Spleen (tissue), 7 donors: Measurements from ENCODE around the gene CREB3L2.

ENCODE experiments used
- POLR2AphosphoS5 ChIP-seq, 3 donors: sonication (generic); formaldehyde crosslinking; IDR thresholded peaks; one replicate each; pipeline ENCODE4 v1.5.1; 2017; ENCODE audit warnings: antibody characterized with exemption in 3 of 3
- TF ChIP-seq, protein P1 (sequence below), 11 experiments: fragments of 200-600 bp in 7 of 11; fragments of 450-650 bp in 4 of 11; sonication (generic) in 4 of 11; IDR thresholded peaks in 8 of 11; conservative IDR thresholded peaks in 3 of 11; 1 replicate in 7 of 11; 2 replicates in 4 of 11; pipeline versions ENCODE4 v1.4.0 to v1.8.0; 2016 to 2021; ENCODE audit warnings: antibody characterized with exemption in 11 of 11, inconsistent platforms in 4 of 11, mild to moderate bottlenecking in 1 of 11
- donor health status: DM: no; HTN: no; CAD: no; lungs with moderate emphysema.
- donor health status: DM: no; HTN: no; CAD: no.
- donor health status: DM: no; HTN: no; CAD: no.

DNA sequence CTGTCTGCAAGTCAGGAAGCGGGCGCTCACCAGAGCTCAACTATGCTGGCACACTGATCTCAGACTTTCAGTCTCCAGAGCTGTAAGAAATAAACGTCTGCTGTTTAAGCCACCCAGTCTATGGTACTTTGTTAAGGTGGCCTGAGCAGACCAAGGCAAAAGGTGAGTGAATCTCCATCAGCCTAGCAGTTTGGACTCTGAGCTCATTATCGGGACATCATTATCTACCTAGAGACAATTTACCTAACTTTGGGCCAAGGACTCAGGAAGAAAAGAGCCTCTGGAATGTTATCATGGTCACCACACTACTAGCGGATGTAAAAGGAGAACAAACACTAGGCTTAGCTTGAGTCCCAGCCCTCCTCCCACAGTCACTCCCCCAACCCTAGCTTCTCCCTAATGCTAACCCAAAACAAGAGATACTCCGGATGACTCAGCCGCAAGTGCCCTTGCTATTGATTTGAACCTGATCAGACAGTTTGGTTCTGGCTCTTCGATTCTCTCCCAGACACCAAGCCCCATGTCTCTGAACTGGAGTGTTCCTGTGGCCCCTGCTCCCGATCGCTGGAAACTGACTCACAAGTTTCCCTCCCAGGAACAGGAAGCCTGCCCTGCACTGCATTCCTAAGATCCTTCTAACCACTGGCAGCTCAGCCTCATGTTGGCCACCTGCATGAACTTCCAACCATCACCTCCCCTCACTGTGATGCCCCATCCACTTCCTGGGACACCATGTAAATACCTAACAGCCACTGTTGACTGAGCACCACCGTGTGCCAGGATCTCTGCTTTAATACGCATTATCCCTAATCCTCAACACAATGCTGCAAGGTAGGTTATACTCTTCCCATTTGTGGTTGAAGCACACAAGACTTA lies 34.5 kb downstream of the CREB3L2 start:
- TF ChIP-seq, protein P1, sequence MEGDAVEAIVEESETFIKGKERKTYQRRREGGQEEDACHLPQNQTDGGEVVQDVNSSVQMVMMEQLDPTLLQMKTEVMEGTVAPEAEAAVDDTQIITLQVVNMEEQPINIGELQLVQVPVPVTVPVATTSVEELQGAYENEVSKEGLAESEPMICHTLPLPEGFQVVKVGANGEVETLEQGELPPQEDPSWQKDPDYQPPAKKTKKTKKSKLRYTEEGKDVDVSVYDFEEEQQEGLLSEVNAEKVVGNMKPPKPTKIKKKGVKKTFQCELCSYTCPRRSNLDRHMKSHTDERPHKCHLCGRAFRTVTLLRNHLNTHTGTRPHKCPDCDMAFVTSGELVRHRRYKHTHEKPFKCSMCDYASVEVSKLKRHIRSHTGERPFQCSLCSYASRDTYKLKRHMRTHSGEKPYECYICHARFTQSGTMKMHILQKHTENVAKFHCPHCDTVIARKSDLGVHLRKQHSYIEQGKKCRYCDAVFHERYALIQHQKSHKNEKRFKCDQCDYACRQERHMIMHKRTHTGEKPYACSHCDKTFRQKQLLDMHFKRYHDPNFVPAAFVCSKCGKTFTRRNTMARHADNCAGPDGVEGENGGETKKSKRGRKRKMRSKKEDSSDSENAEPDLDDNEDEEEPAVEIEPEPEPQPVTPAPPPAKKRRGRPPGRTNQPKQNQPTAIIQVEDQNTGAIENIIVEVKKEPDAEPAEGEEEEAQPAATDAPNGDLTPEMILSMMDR (IDR thresholded peaks at IDR 0.05 in 8 of 11, conservative IDR thresholded peaks at IDR 0.05 in 3 of 11) = no peak
- TF ChIP-seq POLR2AphosphoS5 (IDR thresholded peaks at IDR 0.05) = no peak
